Measurements from ENCODE around the gene SEMA5B.

GRCh38 chr3:122952520-122952919, 75.0 kb downstream of the SEMA5B start:
- no peak for TF ChIP-seq POLR2A (IDR thresholded peaks at IDR 0.05; ENCODE audit: low read length)
- TF ChIP-seq GATA1 (IDR thresholded peaks at IDR 0.05; ENCODE audit: low read depth, low read length), result no peak

Measured in erythroblast (primary cell).